Parathyroid adenoma (tissue), 2 donors: ENCODE results near the gene POLR1H.

Source experiments
- H2AFZ ChIP-seq: fragments of 300-600 bp; sonication (generic); one replicate; pipeline ENCODE4 v1.7.0; 2017; ENCODE audit warnings: antibody characterized with exemption, mild to moderate bottlenecking
- H3K27ac ChIP-seq: fragments of 300-600 bp; sonication (generic); one replicate; pipeline ENCODE4 v1.7.0; 2017
- H3K27me3 ChIP-seq: fragments of 300-600 bp; sonication (generic); one replicate; pipeline ENCODE4 v1.7.0; 2017; ENCODE audit warnings: low read length; ENCODE audit not compliant: control insufficient read depth, insufficient read depth
- H3K36me3 ChIP-seq: fragments of 300-600 bp; sonication (generic); one replicate; pipeline ENCODE4 v1.7.0; 2017; ENCODE audit warnings: low read length; ENCODE audit not compliant: control insufficient read depth, insufficient read depth
- H3K4me1 ChIP-seq: fragments of 300-600 bp; sonication (generic); one replicate; pipeline ENCODE4 v1.7.0; 2017; ENCODE audit warnings: control low read depth
- H3K4me2 ChIP-seq: fragments of 300-600 bp; sonication (generic); one replicate; pipeline ENCODE4 v1.7.0; 2017; ENCODE audit warnings: low read length
- H3K4me3 ChIP-seq: fragments of 300-600 bp; sonication (generic); one replicate; pipeline ENCODE4 v1.7.0; 2017; ENCODE audit warnings: low read depth, low read length
- H3K79me2 ChIP-seq: fragments of 300-600 bp; sonication (generic); one replicate; pipeline ENCODE4 v1.7.0; 2017; ENCODE audit warnings: control low read depth
- H3K9ac ChIP-seq: fragments of 300-600 bp; sonication (generic); one replicate; pipeline ENCODE4 v1.7.0; 2017; ENCODE audit warnings: mild to moderate bottlenecking
- H3K9me3 ChIP-seq: fragments of 300-600 bp; sonication (generic); one replicate; pipeline ENCODE4 v1.7.0; 2017; ENCODE audit warnings: low read length; ENCODE audit not compliant: control insufficient read depth
- TF ChIP-seq, protein P1 (sequence below): fragments of 300-600 bp; sonication (generic); IDR thresholded peaks from one replicate; pipeline ENCODE4 v1.7.0; 2017; ENCODE audit warnings: antibody characterized with exemption, mild to moderate bottlenecking
- donor health status: primary hyperparathyroidism.

The POLR1H gene

DNA sequence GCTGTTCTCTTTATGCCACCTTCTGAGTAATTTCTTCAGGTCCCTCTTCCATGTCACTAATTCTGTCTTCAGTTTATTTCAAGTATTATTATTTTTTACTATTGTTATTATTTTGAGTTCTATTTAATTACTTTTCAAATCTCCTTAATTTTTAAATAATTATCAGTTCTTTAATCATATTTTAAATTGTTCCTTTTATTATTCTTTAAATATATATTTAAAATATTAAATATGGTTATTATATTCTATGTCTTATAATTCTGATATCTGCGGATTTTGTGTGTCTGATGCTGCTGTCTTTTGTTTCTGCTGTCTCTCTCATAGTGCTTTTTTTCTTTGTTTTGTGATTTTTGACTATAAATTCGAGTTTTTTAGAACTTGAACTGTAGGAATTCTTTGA is 2.2 kb downstream of the POLR1H start:
- Histone ChIP-seq H3K27ac (no peak overlapping the region), H3K36me3 (no peaks in the 10 kb centered on the region), H3K4me3 (no peak overlapping the region), H3K9me3 (no peaks in the 10 kb centered on the region), H2AFZ (no peak overlapping the region), H3K79me2 (peaks cover 11% of the 10 kb centered on the region), H3K4me2 (no peak overlapping the region), H3K27me3 (no peaks in the 10 kb centered on the region), H3K9ac (no peak overlapping the region), H3K4me1 (peaks cover 12% of the 10 kb centered on the region)
- TF ChIP-seq, protein P1, sequence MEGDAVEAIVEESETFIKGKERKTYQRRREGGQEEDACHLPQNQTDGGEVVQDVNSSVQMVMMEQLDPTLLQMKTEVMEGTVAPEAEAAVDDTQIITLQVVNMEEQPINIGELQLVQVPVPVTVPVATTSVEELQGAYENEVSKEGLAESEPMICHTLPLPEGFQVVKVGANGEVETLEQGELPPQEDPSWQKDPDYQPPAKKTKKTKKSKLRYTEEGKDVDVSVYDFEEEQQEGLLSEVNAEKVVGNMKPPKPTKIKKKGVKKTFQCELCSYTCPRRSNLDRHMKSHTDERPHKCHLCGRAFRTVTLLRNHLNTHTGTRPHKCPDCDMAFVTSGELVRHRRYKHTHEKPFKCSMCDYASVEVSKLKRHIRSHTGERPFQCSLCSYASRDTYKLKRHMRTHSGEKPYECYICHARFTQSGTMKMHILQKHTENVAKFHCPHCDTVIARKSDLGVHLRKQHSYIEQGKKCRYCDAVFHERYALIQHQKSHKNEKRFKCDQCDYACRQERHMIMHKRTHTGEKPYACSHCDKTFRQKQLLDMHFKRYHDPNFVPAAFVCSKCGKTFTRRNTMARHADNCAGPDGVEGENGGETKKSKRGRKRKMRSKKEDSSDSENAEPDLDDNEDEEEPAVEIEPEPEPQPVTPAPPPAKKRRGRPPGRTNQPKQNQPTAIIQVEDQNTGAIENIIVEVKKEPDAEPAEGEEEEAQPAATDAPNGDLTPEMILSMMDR: no peak

DNA sequence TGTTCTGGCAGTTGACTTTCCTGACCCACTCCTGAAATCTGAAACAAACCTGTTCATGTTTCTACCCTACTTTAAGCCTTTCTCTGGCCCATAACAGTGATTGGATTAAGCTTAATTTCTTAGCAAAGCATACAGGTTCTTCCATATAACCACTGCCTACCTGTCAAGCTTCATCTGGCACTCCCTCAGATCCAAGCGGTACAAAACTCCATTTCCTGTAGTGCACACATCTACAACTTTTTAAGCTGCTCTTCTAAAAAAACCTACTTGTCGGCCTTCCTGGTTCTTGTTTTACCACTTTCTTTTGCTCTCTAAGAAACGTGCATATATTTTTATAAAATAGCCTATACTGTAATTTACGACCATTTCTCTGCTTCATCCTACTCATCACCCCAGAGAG is 5.0 kb downstream of the POLR1H start:
- Histone ChIP-seq H3K79me2 (peaks cover 6% of the 10 kb centered on the region), H3K4me2 (peak overlapping the region; percentile 90), H3K4me3 (peak overlapping the region; percentile 78), H3K27me3 (no peaks in the 10 kb centered on the region), H3K27ac (peak overlapping the region; percentile 86), H3K9me3 (no peaks in the 10 kb centered on the region), H3K4me1 (peaks cover 5% of the 10 kb centered on the region), H3K36me3 (no peaks in the 10 kb centered on the region), H3K9ac (no peak overlapping the region), H2AFZ (peak overlapping the region; percentile 90)
- TF ChIP-seq, protein P1: peak; percentile 7

DNA sequence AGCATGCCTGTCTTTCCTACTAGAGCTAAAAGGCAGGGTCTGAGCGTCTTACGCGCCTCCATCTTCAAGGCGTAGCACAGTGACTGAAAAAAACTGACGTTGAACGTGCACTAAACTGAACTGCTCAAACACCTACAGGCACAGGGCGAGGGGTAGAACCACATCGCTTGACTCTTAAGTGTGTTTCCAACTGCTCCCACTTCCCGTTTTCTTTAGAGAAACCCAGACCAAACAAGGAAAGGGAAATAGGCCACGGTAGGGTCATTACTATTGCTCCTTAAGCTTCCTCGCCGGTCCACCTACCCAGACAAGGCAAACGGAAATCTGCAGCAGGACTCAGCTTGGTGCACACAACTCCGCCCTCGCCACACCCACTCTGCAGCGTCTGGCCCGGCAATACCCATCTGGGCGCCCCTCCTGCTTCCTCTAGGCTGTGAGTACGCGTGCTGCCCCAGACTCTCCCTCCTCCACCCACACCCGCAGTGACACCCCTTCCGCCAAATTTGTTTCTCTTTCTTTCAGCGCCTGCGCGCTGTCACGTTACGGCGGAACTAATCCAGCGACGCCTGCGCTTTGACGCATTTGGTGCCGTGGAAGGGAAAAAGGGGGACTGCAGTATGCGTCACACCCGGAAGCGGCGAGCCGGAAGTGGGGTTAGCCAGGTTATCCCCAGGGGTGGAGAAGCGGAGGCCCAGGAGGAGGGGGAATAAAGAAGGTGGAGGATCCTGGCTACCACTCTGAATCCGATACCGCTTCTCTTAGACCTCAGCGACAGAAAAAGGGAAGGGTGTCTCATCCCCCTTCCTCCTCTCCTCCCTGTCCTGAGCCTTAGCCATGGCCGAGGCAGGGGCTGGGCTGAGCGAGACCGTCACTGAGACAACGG is 5.8 kb downstream of the POLR1H start, which contains the start of gene PPP1R11:
Gene PPP1R11 (plus strand): TSS at position 622 of the 883 bp plus-strand sequence. CDS start 213 bp downstream, at position 835.
- Histone ChIP-seq H3K9me3 (no peaks in the 10 kb centered on the region), H3K27me3 (no peaks in the 10 kb centered on the region), H2AFZ (peak within 1 kb of the TSS; percentile 90), H3K27ac (peak within 1 kb of the TSS; percentile 86), H3K4me2 (peak within 1 kb of the TSS; percentile 90), H3K36me3 (no peaks in the 10 kb centered on the region), H3K9ac (peak within 1 kb of the TSS; percentile 17), H3K79me2 (peaks cover under 1% of the 10 kb centered on the region), H3K4me1 (peaks cover 5% of the 10 kb centered on the region), H3K4me3 (peak within 1 kb of the TSS; percentile 78)
- TF ChIP-seq, protein P1: no peak

DNA sequence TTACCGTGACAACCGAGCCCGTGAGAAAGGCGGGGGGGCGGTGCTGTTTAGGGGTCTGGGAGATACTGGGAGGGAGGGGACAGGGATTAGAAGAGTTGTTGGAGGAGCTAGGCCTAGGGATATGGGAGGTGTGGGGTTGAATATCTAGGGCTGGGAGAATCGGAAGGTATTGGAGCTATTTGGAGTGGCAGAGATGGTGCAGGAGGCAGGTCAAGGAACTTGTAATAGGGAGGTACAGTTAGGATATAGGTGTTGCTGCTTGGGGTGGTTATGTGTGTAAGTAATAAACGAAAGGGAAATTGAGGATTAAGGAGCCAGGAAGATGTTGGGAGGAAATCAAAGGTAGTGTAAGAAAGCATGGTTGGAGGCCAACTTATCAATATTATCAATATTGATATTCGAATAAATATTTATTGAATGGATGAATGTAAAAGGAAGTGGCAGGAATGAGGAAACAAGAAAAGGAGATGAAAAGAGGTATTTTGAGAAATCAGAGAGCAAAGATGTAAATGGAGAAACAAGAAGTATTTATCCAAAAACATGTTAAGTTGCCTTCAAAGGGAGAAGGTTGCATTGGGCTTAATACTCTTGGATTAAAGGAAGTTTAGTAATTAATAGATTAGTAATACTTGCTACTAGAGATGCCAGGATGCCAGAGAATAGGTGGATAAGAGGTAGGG is 6.5 kb downstream of the POLR1H start:
- Histone ChIP-seq H3K9me3 (no peaks in the 10 kb centered on the region), H3K4me2 (peak overlapping the region; percentile 90), H3K79me2 (no peaks in the 10 kb centered on the region), H2AFZ (peak overlapping the region; percentile 90), H3K36me3 (no peaks in the 10 kb centered on the region), H3K27ac (peak overlapping the region; percentile 86), H3K27me3 (no peaks in the 10 kb centered on the region), H3K4me3 (peak overlapping the region; percentile 78), H3K9ac (peak overlapping the region; percentile 17), H3K4me1 (peaks cover 5% of the 10 kb centered on the region)
- TF ChIP-seq, protein P1: no peak
